Effector memory CD8-positive, alpha-beta T cell (primary cell): Measurements from ENCODE around the gene PRR35.

Experiments used
- ATAC-seq: fragments of 150-1000 bp; cut with Tn5 transposase; replicated peaks from 2 replicates; pipeline ENCODE4 v1.10.0; 2021; ENCODE audit warnings: mild to moderate bottlenecking, moderate library complexity
- DNase-seq, 3 experiments: peaks; one replicate each; pipeline ENCODE4 v3.0.0; 2021
- H3K27ac Mint-ChIP-seq, 2 donors: one replicate each; pipeline ENCODE4 v1.8.0; 2022; ENCODE audit warnings: mild to moderate bottlenecking in 2 of 2, mixed read lengths in 2 of 2, moderate library complexity in 2 of 2
- H3K27me3 Mint-ChIP-seq, 2 donors: one replicate each; pipeline ENCODE4 v1.8.0; 2022; ENCODE audit warnings: mixed read lengths in 2 of 2
- H3K36me3 Mint-ChIP-seq: one replicate; pipeline ENCODE4 v1.8.0; 2022; ENCODE audit warnings: mild to moderate bottlenecking, moderate library complexity, mixed read lengths; ENCODE audit not compliant: insufficient read depth
- H3K4me1 Mint-ChIP-seq, 2 donors: one replicate each; pipeline ENCODE4 v1.8.0; 2022; ENCODE audit warnings: low read depth in 2 of 2, mixed read lengths in 2 of 2
- H3K4me3 Mint-ChIP-seq, 2 donors: one replicate each; pipeline ENCODE4 v1.8.0; 2022; ENCODE audit warnings: mild to moderate bottlenecking in 2 of 2, mixed read lengths in 2 of 2, moderate library complexity in 2 of 2
- H3K9me3 Mint-ChIP-seq, 2 donors: one replicate each; pipeline ENCODE4 v1.8.0; 2022; ENCODE audit warnings: mixed read lengths in 2 of 2

The PRR35 gene

GRCh38 chr16:546909-547770, 13.1 kb upstream of the PRR35 start:
- ATAC-seq = peak; percentile 68
- no peaks in the 10 kb centered on the region for H3K27me3 Mint-ChIP-seq
- H3K27ac Mint-ChIP-seq = peak overlapping the region in 1 of 2 donors; percentile 23
- peaks cover 0 to 5% of the 10 kb centered on the region in 2 donors for H3K4me1 Mint-ChIP-seq
- peak; percentile 21 to 32 (median 27) for DNase-seq
- H3K4me3 Mint-ChIP-seq = no peak overlapping the region
- peaks cover 7% of the 10 kb centered on the region for H3K36me3 Mint-ChIP-seq
- no peaks in the 10 kb centered on the region for H3K9me3 Mint-ChIP-seq

DNA sequence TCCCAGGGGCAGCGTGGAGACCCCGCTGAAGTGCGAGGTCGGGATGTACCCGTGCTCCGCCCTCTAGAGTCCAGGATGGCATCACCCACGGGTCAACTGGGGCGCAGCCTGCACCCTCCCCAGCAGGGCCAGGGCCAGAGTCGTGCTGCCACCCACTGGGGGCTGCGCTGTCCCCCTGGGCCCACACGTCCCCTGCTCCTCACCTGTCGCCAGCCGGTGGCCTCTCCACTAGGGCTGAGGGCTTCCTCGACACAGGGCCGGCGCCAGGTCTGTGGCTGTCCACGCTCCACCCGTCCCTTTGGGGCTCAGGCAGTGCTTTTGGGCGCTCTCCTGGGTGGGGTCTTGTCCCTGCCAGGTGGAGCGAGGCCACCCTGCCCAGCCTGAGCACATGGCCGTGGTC, 11.6 kb upstream of the PRR35 start:
- no peaks in the 10 kb centered on the region for H3K27me3 Mint-ChIP-seq
- H3K4me3 Mint-ChIP-seq = no peak overlapping the region
- no peak overlapping the region for H3K27ac Mint-ChIP-seq
- no peak for DNase-seq
- H3K4me1 Mint-ChIP-seq = peaks cover 0 to 2% of the 10 kb centered on the region in 2 donors
- ATAC-seq = no peak
- H3K9me3 Mint-ChIP-seq = no peaks in the 10 kb centered on the region
- H3K36me3 Mint-ChIP-seq = peaks cover 7% of the 10 kb centered on the region

DNA sequence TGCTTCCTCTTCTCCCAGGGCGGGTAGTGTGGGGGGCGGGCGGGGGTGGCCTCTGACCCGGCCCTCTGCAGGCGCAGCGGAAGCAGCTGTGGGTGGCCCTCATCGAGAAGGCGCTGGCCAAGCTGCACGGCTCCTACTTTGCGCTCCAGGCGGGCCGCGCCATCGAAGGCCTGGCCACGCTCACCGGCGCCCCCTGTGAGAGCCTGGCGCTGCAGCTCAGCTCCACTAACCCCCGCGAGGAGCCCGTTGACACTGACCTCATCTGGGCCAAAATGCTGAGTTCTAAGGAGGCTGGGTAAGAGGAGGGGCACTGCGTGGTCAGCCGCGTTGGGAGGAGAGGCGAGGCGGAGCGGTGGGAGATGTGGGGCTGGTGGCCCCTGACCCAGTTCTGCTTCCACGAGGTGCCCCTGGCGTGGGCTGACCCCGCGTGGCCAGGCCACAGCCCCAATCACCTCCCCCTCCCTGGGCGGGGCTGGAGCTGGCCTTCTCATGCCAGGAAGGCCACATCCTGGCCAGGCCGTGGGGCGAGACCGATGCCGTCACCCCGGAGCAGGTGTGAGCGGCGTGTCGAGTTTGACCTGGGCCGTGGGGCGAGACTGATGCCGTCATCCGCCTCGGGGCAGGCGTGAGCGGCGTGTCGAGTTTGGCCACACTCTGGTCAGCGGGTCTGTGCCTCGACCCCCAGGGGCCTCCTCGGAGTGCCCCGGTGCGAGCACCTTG, 10.5 kb upstream of the PRR35 start:
- no peak overlapping the region for H3K27ac Mint-ChIP-seq
- no peak overlapping the region for H3K4me3 Mint-ChIP-seq
- H3K4me1 Mint-ChIP-seq = peaks cover 0 to 4% of the 10 kb centered on the region in 2 donors
- H3K27me3 Mint-ChIP-seq = no peaks in the 10 kb centered on the region
- DNase-seq (no peak), ATAC-seq (no peak)
- peaks cover 11% of the 10 kb centered on the region for H3K36me3 Mint-ChIP-seq
- H3K9me3 Mint-ChIP-seq = no peaks in the 10 kb centered on the region

- no peak overlapping the region for H3K27ac Mint-ChIP-seq
- no peaks in the 10 kb centered on the region for H3K9me3 Mint-ChIP-seq
- peaks cover 0 to 2% of the 10 kb centered on the region in 2 donors for H3K4me1 Mint-ChIP-seq
- no peaks in the 10 kb centered on the region for H3K27me3 Mint-ChIP-seq
- ATAC-seq (no peak), DNase-seq (no peak)
- no peak overlapping the region for H3K4me3 Mint-ChIP-seq
- peaks cover 3% of the 10 kb centered on the region for H3K36me3 Mint-ChIP-seq
Observed at GRCh38 chr16:551210-551609, 9.0 kb upstream of the PRR35 start.

GRCh38 chr16:552171-552570, 8.0 kb upstream of the PRR35 start:
- DNase-seq (no peak), ATAC-seq (no peak)
- Mint-ChIP-seq H3K4me1 (peaks cover 0 to 2% of the 10 kb centered on the region in 2 donors), H3K27ac (no peak overlapping the region), H3K9me3 (no peaks in the 10 kb centered on the region), H3K4me3 (no peak overlapping the region), H3K36me3 (peaks cover 3% of the 10 kb centered on the region), H3K27me3 (peaks cover 0 to 1% of the 10 kb centered on the region in 2 donors)

GRCh38 chr16:553601-554296, 6.4 kb upstream of the PRR35 start:
- Mint-ChIP-seq H3K27ac (no peak overlapping the region), H3K4me1 (peaks cover 0 to 2% of the 10 kb centered on the region in 2 donors), H3K9me3 (no peaks in the 10 kb centered on the region), H3K4me3 (no peak overlapping the region), H3K27me3 (peaks cover 5 to 17% of the 10 kb centered on the region in 2 donors), H3K36me3 (peaks cover 3% of the 10 kb centered on the region)
- DNase-seq (no peak), ATAC-seq (no peak)

GRCh38 chr16:554297-554621, 5.9 kb upstream of the PRR35 start:
- Mint-ChIP-seq H3K27me3 (peaks cover 5 to 21% of the 10 kb centered on the region in 2 donors), H3K27ac (no peak overlapping the region), H3K4me1 (peaks cover 0 to 2% of the 10 kb centered on the region in 2 donors), H3K9me3 (no peaks in the 10 kb centered on the region), H3K36me3 (peaks cover 3% of the 10 kb centered on the region), H3K4me3 (no peak overlapping the region)
- DNase-seq (no peak), ATAC-seq (no peak)

DNA sequence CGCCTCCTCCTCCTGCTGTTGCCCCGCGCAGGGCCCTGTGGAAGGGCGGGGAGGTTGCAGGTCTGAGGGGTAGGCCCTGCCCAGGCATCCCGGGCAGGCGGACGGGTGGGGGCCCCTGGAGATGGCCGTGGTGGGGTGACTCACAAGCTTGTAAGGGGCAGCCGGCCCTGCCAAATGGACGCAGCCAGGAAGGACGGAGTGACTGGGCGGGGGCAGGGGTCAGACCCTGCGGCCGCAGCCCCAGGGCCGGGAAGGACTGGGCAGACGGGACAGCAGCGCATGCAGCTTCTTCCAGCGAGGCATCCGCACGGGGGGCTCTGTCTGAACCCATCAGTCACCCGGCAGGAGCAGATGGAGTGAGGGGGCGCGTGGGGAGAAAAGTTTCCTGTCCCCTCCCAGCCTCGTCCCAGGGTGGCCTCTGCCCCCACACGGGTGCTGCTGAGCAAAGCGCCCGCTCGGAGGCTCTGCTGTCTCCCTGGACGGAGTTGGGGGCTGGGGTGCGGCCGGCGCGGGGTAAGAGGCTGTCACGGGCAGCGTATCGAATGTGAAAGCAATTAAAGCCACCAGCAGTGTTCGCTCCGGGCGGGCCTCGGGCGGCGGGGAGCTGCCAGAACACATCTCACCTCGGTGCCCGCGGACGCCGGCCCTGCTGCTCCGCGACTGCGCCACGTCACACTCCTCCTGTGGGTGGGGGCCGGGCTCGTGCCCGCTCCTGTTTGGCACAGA, 5.4 kb upstream of the PRR35 start:
- Mint-ChIP-seq H3K4me1 (peaks cover 0 to 5% of the 10 kb centered on the region in 2 donors), H3K9me3 (no peaks in the 10 kb centered on the region), H3K4me3 (no peak overlapping the region), H3K27me3 (peaks cover 5 to 26% of the 10 kb centered on the region in 2 donors), H3K36me3 (peaks cover 3% of the 10 kb centered on the region), H3K27ac (no peak overlapping the region)
- ATAC-seq = peak; percentile 22
- DNase-seq = no peak

DNA sequence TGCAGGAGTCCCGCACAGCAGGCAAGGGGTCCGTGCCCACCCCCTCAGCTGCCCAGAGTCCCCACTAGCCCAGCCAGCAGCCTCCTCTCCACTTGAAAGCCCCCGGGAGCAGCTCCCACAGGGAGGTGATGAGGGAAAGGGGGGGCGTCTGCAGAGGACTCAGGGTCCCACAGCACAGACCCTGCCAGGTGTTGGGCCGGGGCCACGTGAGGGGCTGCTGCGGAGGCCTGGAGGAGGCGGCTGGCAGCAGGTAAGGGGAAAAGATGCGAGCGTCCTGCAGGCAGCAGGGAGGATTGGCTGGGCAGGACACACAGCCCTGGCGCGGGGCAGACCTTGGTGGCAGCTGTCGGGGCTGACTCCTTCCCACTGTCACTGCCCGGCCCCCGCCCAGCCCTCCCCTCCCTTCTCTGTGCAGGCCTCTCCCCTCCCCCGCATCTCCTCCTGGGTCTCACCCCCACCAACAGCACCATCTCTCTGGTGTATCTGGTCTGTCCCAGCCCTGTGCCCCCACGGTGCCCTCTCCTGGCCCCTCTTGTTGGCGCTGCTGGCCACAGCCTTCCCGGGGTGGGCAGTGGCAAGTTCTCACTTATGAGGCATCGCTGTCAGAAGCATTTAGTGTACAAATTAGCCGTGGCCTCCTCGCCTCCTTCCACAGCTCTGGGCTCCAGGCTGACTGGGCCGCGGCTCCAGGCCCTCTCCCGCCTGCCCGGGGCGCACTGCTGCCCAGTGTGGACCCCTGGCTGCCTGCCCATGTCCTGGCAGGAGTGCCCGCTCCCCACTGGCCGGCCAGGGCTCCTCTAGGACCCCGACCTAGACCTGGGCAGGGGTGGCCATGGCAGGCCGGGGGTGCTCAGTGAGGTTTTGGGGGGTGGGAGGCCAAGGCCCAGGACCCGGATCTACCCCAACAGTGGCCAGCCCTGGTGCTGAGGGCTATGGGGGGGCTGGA, 4.4 kb upstream of the PRR35 start:
- Mint-ChIP-seq H3K36me3 (peaks cover 3% of the 10 kb centered on the region), H3K27me3 (peaks cover 5 to 26% of the 10 kb centered on the region in 2 donors), H3K9me3 (no peaks in the 10 kb centered on the region)

DNA sequence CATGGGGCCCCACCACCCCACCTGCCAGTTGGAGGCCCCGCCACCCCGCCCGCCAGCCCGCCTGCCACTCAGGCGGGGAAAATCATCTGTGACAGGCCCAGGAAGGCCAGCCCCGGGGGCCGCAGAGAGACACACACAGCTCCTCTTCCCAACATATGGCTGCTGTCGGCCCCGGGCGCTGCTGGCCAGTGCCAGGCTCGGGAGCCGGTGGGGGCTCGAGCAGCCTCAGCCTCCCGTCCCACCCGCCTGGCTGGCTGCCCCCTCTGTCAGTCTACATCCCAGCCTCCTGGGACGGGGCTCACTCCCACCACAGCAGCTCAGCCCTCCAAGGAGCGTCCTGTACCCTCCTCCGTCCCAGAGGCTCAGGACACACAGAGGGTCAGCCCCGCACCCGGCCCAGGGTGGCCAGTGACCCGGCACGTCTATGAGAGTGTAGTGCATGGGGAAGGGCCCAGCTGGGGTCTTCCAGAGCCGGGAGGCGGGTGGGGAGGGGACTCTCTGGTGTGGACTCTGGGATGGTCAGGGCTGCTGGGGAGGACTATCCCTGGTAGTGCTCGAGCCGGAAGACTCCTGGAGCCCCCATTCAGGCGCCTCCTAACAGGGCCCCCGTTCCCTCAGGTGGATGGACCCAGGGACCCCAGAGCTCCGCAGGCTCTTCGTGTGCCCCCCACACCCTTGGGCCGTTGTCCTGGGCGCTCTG, 3.6 kb upstream of the PRR35 start:
- no peak overlapping the region for H3K27ac Mint-ChIP-seq
- H3K36me3 Mint-ChIP-seq = peaks cover 3% of the 10 kb centered on the region
- no peak overlapping the region for H3K4me3 Mint-ChIP-seq
- ATAC-seq (no peak), DNase-seq (no peak)
- H3K4me1 Mint-ChIP-seq = peaks cover 0 to 5% of the 10 kb centered on the region in 2 donors
- H3K27me3 Mint-ChIP-seq = peaks cover 5 to 26% of the 10 kb centered on the region in 2 donors
- H3K9me3 Mint-ChIP-seq = no peaks in the 10 kb centered on the region

More for the DNA sequence above, 4.4 kb upstream of the PRR35 start:
- peaks cover 0 to 5% of the 10 kb centered on the region in 2 donors for H3K4me1 Mint-ChIP-seq
- no peak for DNase-seq
- H3K4me3 Mint-ChIP-seq = no peak overlapping the region
- H3K27ac Mint-ChIP-seq = no peak overlapping the region
- no peak for ATAC-seq

GRCh38 chr16:557463-558297, 2.5 kb upstream of the PRR35 start:
- H3K36me3 Mint-ChIP-seq = peaks cover 3% of the 10 kb centered on the region
- peaks cover 5 to 26% of the 10 kb centered on the region in 2 donors for H3K27me3 Mint-ChIP-seq
- no peak overlapping the region for H3K4me3 Mint-ChIP-seq
- no peak for DNase-seq
- no peak for ATAC-seq
- no peak overlapping the region for H3K27ac Mint-ChIP-seq
- H3K4me1 Mint-ChIP-seq = peaks cover 0 to 5% of the 10 kb centered on the region in 2 donors
- no peaks in the 10 kb centered on the region for H3K9me3 Mint-ChIP-seq
